Trophoblast cell (in vitro differentiated cells and primary cell): Measurements from ENCODE around the gene ABCG1.

Experiments
- DNase-seq, 2 donors: peaks; one replicate each; pipeline ENCODE4 v3.0.0-alpha.2; 2016
- H2AFZ ChIP-seq: 2 replicates; pipeline ENCODE4 v1.6.1; 2013; ENCODE audit warnings: low read length, moderate library complexity, mild to moderate bottlenecking; ENCODE audit not compliant: insufficient read depth, poor library complexity
- H2AK5ac ChIP-seq: 2 replicates; pipeline ENCODE4 v1.6.1; 2013; ENCODE audit warnings: mild to moderate bottlenecking, low read length
- H2BK120ac ChIP-seq: 2 replicates; pipeline ENCODE4 v1.6.1; 2013; ENCODE audit warnings: low read length, mild to moderate bottlenecking, moderate library complexity; ENCODE audit not compliant: insufficient read depth, poor library complexity
- H2BK12ac ChIP-seq: 2 replicates; pipeline ENCODE4 v1.6.1; 2013; ENCODE audit warnings: mild to moderate bottlenecking, low read length, moderate library complexity
- H2BK5ac ChIP-seq: 2 replicates; pipeline ENCODE4 v1.6.1; 2013; ENCODE audit warnings: low read length, low read depth, moderate library complexity, mild to moderate bottlenecking; ENCODE audit not compliant: poor library complexity
- H3K14ac ChIP-seq: 2 replicates; pipeline ENCODE4 v1.6.1; 2013; ENCODE audit warnings: mild to moderate bottlenecking, low read length
- H3K18ac ChIP-seq: 2 replicates; pipeline ENCODE4 v1.6.1; 2013; ENCODE audit warnings: mild to moderate bottlenecking, low read length
- H3K23ac ChIP-seq: 2 replicates; pipeline ENCODE4 v1.6.1; 2013; ENCODE audit warnings: low read length
- H3K27ac ChIP-seq: 2 replicates; pipeline ENCODE4 v1.5.1; 2013; ENCODE audit warnings: low read depth, mild to moderate bottlenecking, inconsistent platforms, low read length, moderate library complexity
- H3K27me3 ChIP-seq: 2 replicates; pipeline ENCODE4 v1.6.1; 2013; ENCODE audit warnings: inconsistent platforms, mild to moderate bottlenecking, low read length, moderate library complexity; ENCODE audit not compliant: insufficient read depth
- H3K36me3 ChIP-seq, 2 experiments: 1 replicate in 1 of 2; 2 replicates in 1 of 2; pipeline ENCODE4 v1.6.1; 2013; ENCODE audit warnings: low read length in 2 of 2, mild to moderate bottlenecking in 2 of 2, moderate library complexity in 1 of 2; ENCODE audit not compliant: insufficient read depth in 2 of 2, control insufficient read depth in 1 of 2
- H3K4ac ChIP-seq: 2 replicates; pipeline ENCODE4 v1.6.1; 2013; ENCODE audit warnings: low read depth, mild to moderate bottlenecking, low read length, moderate library complexity
- H3K4me1 ChIP-seq, 2 experiments: 1 replicate in 1 of 2; 2 replicates in 1 of 2; pipeline ENCODE4 v1.6.1; 2013; ENCODE audit warnings: low read length in 2 of 2, mild to moderate bottlenecking in 2 of 2, moderate library complexity in 1 of 2; ENCODE audit not compliant: insufficient read depth in 2 of 2, control insufficient read depth in 1 of 2
- H3K4me2 ChIP-seq: 2 replicates; pipeline ENCODE4 v1.6.1; 2013; ENCODE audit warnings: inconsistent platforms, mild to moderate bottlenecking, low read length, moderate library complexity
- H3K4me3 ChIP-seq: 2 replicates; pipeline ENCODE4 v1.5.1; 2013; ENCODE audit warnings: mild to moderate bottlenecking, low read depth, low read length, inconsistent platforms
- H3K79me1 ChIP-seq: one replicate; pipeline ENCODE4 v1.6.1; 2013; ENCODE audit warnings: low read length
- H3K79me2 ChIP-seq: 2 replicates; pipeline ENCODE4 v1.6.1; 2013; ENCODE audit warnings: low read length, mild to moderate bottlenecking; ENCODE audit not compliant: control insufficient read depth, insufficient read depth, poor library complexity
- H3K9ac ChIP-seq: 2 replicates; pipeline ENCODE4 v1.6.1; 2013; ENCODE audit warnings: mild to moderate bottlenecking, low read length
- H3K9me3 ChIP-seq: 2 replicates; pipeline ENCODE4 v1.6.1; 2013; ENCODE audit warnings: low read depth, mild to moderate bottlenecking, control low read depth, inconsistent platforms, low read length; ENCODE audit not compliant: insufficient read depth
- H4K12ac ChIP-seq: 2 replicates; pipeline ENCODE4 v1.6.1; 2013; ENCODE audit warnings: low read depth, mild to moderate bottlenecking, low read length, moderate library complexity
- H4K8ac ChIP-seq: 2 replicates; pipeline ENCODE4 v1.6.1; 2013; ENCODE audit warnings: low read depth, mild to moderate bottlenecking, low read length, moderate library complexity
- H4K91ac ChIP-seq: one replicate; pipeline ENCODE4 v1.6.1; 2013; ENCODE audit warnings: low read depth, mild to moderate bottlenecking, low read length, moderate library complexity
- WGBS: extraction: QIAGEN DNeasy Blood & Tissue Kit; methylation state at CpG from one replicate; pipeline ENCODE4 v1.1.7; 2013; ENCODE audit warnings: missing lambda C conversion rate; ENCODE audit not compliant: insufficient read length, insufficient coverage; ENCODE audit errors: extremely low coverage; 5-methylcytosine and 5-hydroxymethylcytosine counted together

Gene ABCG1

GRCh38 chr21:42279341-42279871 is 60.5 kb downstream of the ABCG1 start:
- H3K4me1 ChIP-seq: no peaks in the 10 kb centered on the region
- no peak overlapping the region for H4K8ac ChIP-seq
- no peak overlapping the region for H3K27ac ChIP-seq
- H3K14ac ChIP-seq: no peak overlapping the region
- no peaks in the 10 kb centered on the region for H3K27me3 ChIP-seq
- H3K23ac ChIP-seq: no peak overlapping the region
- H2AFZ ChIP-seq: no peak overlapping the region
- H3K79me2 ChIP-seq: no peaks in the 10 kb centered on the region
- no peak overlapping the region for H4K12ac ChIP-seq
- H3K4me2 ChIP-seq: no peak overlapping the region
- H3K4me3 ChIP-seq: no peak overlapping the region
- H3K79me1 ChIP-seq: no peaks in the 10 kb centered on the region
- no peak overlapping the region for H2BK5ac ChIP-seq
- no peaks in the 10 kb centered on the region for H3K36me3 ChIP-seq
- no peak overlapping the region for H3K18ac ChIP-seq
- no peak for DNase-seq
- H3K4ac ChIP-seq: no peak overlapping the region
- WGBS: no CpG with 5 or more reads among the region's 20 CpGs
- no peak overlapping the region for H4K91ac ChIP-seq
- H2BK12ac ChIP-seq: no peak overlapping the region
- H3K9me3 ChIP-seq: no peaks in the 10 kb centered on the region
- H2BK120ac ChIP-seq: no peak overlapping the region
- no peak overlapping the region for H2AK5ac ChIP-seq
- H3K9ac ChIP-seq: no peak overlapping the region

- no CpG with 5 or more reads among the region's 11 CpGs for WGBS
- Histone ChIP-seq H3K4me2 (no peak overlapping the region), H3K23ac (no peak overlapping the region), H3K79me2 (no peaks in the 10 kb centered on the region), H3K27me3 (no peaks in the 10 kb centered on the region), H3K18ac (no peak overlapping the region), H3K4ac (no peak overlapping the region), H4K91ac (no peak overlapping the region), H3K9ac (no peak overlapping the region), H4K8ac (no peak overlapping the region), H2AK5ac (no peak overlapping the region), H3K27ac (no peak overlapping the region), H3K79me1 (no peaks in the 10 kb centered on the region), H3K36me3 (no peaks in the 10 kb centered on the region), H2AFZ (no peak overlapping the region), H2BK12ac (no peak overlapping the region), H3K4me3 (no peak overlapping the region), H3K14ac (no peak overlapping the region), H2BK120ac (no peak overlapping the region), H2BK5ac (no peak overlapping the region), H3K4me1 (no peaks in the 10 kb centered on the region), H4K12ac (no peak overlapping the region), H3K9me3 (no peaks in the 10 kb centered on the region)
- DNase-seq: no peak
These were observed 60.9 kb downstream of the ABCG1 start for GRCh38 chr21:42279888-42280287.

GRCh38 chr21:42280356-42281180 is 61.6 kb downstream of the ABCG1 start:
- H2BK5ac ChIP-seq: no peak overlapping the region
- H3K14ac ChIP-seq: no peak overlapping the region
- no peak overlapping the region for H2AK5ac ChIP-seq
- H4K8ac ChIP-seq: no peak overlapping the region
- H3K4me1 ChIP-seq: no peaks in the 10 kb centered on the region
- H3K27ac ChIP-seq: no peak overlapping the region
- no peak overlapping the region for H2BK12ac ChIP-seq
- H3K4ac ChIP-seq: no peak overlapping the region
- no peak overlapping the region for H3K9ac ChIP-seq
- no peak overlapping the region for H3K23ac ChIP-seq
- H3K27me3 ChIP-seq: no peaks in the 10 kb centered on the region
- H3K79me2 ChIP-seq: no peaks in the 10 kb centered on the region
- no peak overlapping the region for H2BK120ac ChIP-seq
- no peak overlapping the region for H3K18ac ChIP-seq
- no peak overlapping the region for H2AFZ ChIP-seq
- H3K36me3 ChIP-seq: no peaks in the 10 kb centered on the region
- no peak overlapping the region for H3K4me3 ChIP-seq
- no peak overlapping the region for H4K12ac ChIP-seq
- no peaks in the 10 kb centered on the region for H3K9me3 ChIP-seq
- DNase-seq: no peak
- H3K4me2 ChIP-seq: no peak overlapping the region
- no peak overlapping the region for H4K91ac ChIP-seq
- no peaks in the 10 kb centered on the region for H3K79me1 ChIP-seq
- no CpG with 5 or more reads among the region's 22 CpGs for WGBS

GRCh38 chr21:42281181-42281680 is 62.3 kb downstream of the ABCG1 start:
- no peaks in the 10 kb centered on the region for H3K36me3 ChIP-seq
- WGBS: no CpG with 5 or more reads among the region's 12 CpGs

More at GRCh38 chr21:42281181-42281680, 62.3 kb downstream of the ABCG1 start:
- Histone ChIP-seq H3K4me3 (no peak overlapping the region), H2AFZ (no peak overlapping the region), H3K4me2 (no peak overlapping the region), H3K18ac (no peak overlapping the region), H2BK120ac (no peak overlapping the region), H3K79me2 (no peaks in the 10 kb centered on the region), H4K12ac (no peak overlapping the region), H3K4me1 (no peaks in the 10 kb centered on the region), H3K4ac (no peak overlapping the region), H2BK12ac (no peak overlapping the region), H3K9ac (no peak overlapping the region), H2AK5ac (no peak overlapping the region), H3K79me1 (no peaks in the 10 kb centered on the region), H3K14ac (no peak overlapping the region), H3K9me3 (no peaks in the 10 kb centered on the region), H3K27ac (no peak overlapping the region), H3K27me3 (no peaks in the 10 kb centered on the region), H2BK5ac (no peak overlapping the region), H4K91ac (no peak overlapping the region), H3K23ac (no peak overlapping the region), H4K8ac (no peak overlapping the region)
- no peak for DNase-seq
